GM21717 (cell line): ENCODE measurements around the gene RPS6KA3.
A peak's percentile ranks its signal among the peaks of the same experiment; 100 is the strongest.

Source experiments
- ATAC-seq: cut with Tn5 transposase; IDR thresholded peaks from one replicate; pipeline ENCODE4 v1.9.1; 2021; ENCODE audit warnings: mild to moderate bottlenecking, moderate library complexity; ENCODE audit not compliant: unreplicated experiment

Gene RPS6KA3

GRCh38 chrX:20266810-20267606, at the start of gene RPS6KA3:
Gene RPS6KA3, minus strand, starts transcription at chrX:20266909. Its CDS starts 277 bp downstream, at chrX:20266632.
- peak; percentile 80 for ATAC-seq

GRCh38 chrX:20315140-20315539, 48.4 kb upstream of the RPS6KA3 start:
- ATAC-seq, result peak; percentile 75

- no peak for ATAC-seq
Observed at GRCh38 chrX:20313899-20314298, 47.2 kb upstream of the RPS6KA3 start.

GRCh38 chrX:20312018-20312417, 45.3 kb upstream of the RPS6KA3 start:
- ATAC-seq, result no peak

GRCh38 chrX:20311505-20311904, 44.8 kb upstream of the RPS6KA3 start:
- ATAC-seq, result no peak

GRCh38 chrX:20309806-20310205, 43.1 kb upstream of the RPS6KA3 start:
- no peak for ATAC-seq

GRCh38 chrX:20306668-20307067, 40.0 kb upstream of the RPS6KA3 start:
- no peak for ATAC-seq

GRCh38 chrX:20300822-20301221, 34.1 kb upstream of the RPS6KA3 start:
- no peak for ATAC-seq

GRCh38 chrX:20294957-20295356, 28.2 kb upstream of the RPS6KA3 start:
- no peak for ATAC-seq

GRCh38 chrX:20294284-20294683, 27.6 kb upstream of the RPS6KA3 start:
- no peak for ATAC-seq

GRCh38 chrX:20285511-20285910, 18.8 kb upstream of the RPS6KA3 start:
- no peak for ATAC-seq

GRCh38 chrX:20284992-20285391, 18.3 kb upstream of the RPS6KA3 start:
- ATAC-seq, result no peak

GRCh38 chrX:20284444-20284843, 17.7 kb upstream of the RPS6KA3 start:
- no peak for ATAC-seq

GRCh38 chrX:20280938-20281337, 14.2 kb upstream of the RPS6KA3 start:
- no peak for ATAC-seq

GRCh38 chrX:20274121-20274520, 7.4 kb upstream of the RPS6KA3 start:
- ATAC-seq, result no peak

- ATAC-seq, result no peak
Observed at GRCh38 chrX:20271730-20272129, 5.0 kb upstream of the RPS6KA3 start.

GRCh38 chrX:20271186-20271585, 4.5 kb upstream of the RPS6KA3 start:
- ATAC-seq, result no peak

- no peak for ATAC-seq
Observed at GRCh38 chrX:20270562-20270890, 3.8 kb upstream of the RPS6KA3 start.

GRCh38 chrX:20269848-20270561, 3.3 kb upstream of the RPS6KA3 start:
- no peak for ATAC-seq

GRCh38 chrX:20267931-20268701, 1.4 kb upstream of the RPS6KA3 start:
- ATAC-seq, result no peak

GRCh38 chrX:20267607-20267930, 860 bp upstream of the RPS6KA3 start:
- no peak for ATAC-seq
